NB4 (cell line): ENCODE measurements around the gene FUCA1.

Experiments used
- DNase-seq: peaks from one replicate; pipeline ENCODE4 v3.0.0; 2010; ENCODE audit warnings: low read depth
- H3K4me3 ChIP-seq: one replicate; pipeline ENCODE4 v1.5.1; 2011; ENCODE audit warnings: mild to moderate bottlenecking, low read depth, low read length, moderate library complexity
- CTCF ChIP-seq: IDR thresholded peaks from one replicate; pipeline ENCODE4 v1.5.1; 2012; ENCODE audit warnings: low read depth, low read length
- MAX ChIP-seq: IDR thresholded peaks from 2 replicates; pipeline ENCODE4 v1.6.1; 2011; ENCODE audit warnings: low read depth, low read length
- MYC ChIP-seq: IDR thresholded peaks from 2 replicates; pipeline ENCODE4 v1.6.1; 2011; ENCODE audit warnings: low read depth, low read length
- POLR2A ChIP-seq: IDR thresholded peaks from 2 replicates; pipeline ENCODE4 v1.6.1; 2011; ENCODE audit warnings: mild to moderate bottlenecking; ENCODE audit not compliant: insufficient read length; ENCODE audit errors: extremely low read depth

FUCA1 gene

GRCh38 chr1:23795676-23796465 lies 72.2 kb downstream of the FUCA1 start:
- TF ChIP-seq MYC (no peak), POLR2A (no peak), MAX (no peak), CTCF (no peak)
- no peak overlapping the region for H3K4me3 ChIP-seq
- no peak for DNase-seq
